HG03139 (cell line): ENCODE measurements around the gene INPP5J.

Source experiments
- ATAC-seq: cut with Tn5 transposase; IDR thresholded peaks from one replicate; pipeline ENCODE4 v1.9.1; 2021; ENCODE audit not compliant: unreplicated experiment

Gene INPP5J

GRCh38 chr22:31123292-31123602, 481 bp downstream of the INPP5J start:
- no peak for ATAC-seq

DNA sequence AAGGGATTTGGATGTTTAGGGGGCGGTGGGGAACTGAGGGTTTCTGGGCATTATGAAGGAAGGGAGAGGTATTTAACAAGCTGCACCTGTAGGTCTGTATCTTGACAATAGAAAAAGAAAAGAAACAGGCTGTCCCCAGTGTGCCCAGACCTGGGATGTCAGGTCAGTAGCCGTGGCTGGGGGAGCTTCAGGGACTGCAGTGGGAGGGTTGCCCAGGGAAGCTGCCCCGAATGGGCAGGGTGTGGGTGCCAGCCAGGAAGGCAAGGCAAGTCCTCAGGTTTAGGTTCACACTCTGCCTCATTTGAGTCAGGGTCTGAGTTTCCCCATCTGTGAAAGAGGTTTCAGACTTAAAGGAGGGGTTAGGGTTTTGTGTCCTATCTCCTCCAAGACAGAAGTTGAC, 1.5 kb downstream of the INPP5J start:
- ATAC-seq: no peak

- no peak for ATAC-seq
Measured at GRCh38 chr22:31124811-31125465, 2.2 kb downstream of the INPP5J start.

GRCh38 chr22:31125521-31126117, 2.9 kb downstream of the INPP5J start:
- ATAC-seq: no peak

- ATAC-seq: no peak
Measured at GRCh38 chr22:31126128-31126868, 3.5 kb downstream of the INPP5J start.

DNA sequence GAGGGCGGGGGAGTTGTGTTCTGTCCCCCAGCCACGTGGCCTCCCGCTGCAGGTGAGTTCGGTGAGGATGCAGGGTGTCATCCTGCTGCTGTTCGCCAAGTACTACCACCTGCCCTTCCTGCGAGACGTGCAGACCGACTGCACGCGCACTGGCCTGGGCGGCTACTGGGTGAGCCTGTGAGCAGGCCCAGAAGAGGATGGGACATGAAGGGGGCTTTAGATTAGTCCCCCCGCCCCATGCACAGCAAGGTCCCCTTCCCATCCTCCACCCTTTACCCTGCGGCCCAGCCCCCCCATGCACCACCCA, 4.1 kb downstream of the INPP5J start:
- ATAC-seq: no peak

GRCh38 chr22:31127181-31127772, 4.5 kb downstream of the INPP5J start:
- ATAC-seq: no peak

- no peak for ATAC-seq
Measured at GRCh38 chr22:31128156-31128555, 5.4 kb downstream of the INPP5J start.

DNA sequence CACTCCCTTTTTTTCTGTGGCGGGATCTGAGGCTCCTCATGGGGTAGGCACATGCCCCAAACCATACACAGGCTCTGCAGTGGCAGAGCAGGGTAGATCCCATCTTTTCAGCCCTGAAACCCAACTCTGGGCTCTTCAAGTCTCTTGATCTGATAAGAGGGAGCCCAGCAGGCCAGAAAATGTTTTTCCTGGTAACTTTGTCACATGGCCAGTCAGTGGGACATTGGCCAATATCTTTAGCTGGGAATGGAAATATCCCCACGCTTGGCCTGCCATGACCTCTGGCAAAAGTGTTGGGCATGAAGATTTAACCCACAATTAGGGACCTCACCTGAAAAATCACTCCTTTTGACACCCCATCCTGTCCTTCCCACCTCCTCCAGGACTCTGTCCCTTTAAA, 8.1 kb downstream of the INPP5J start:
- no peak for ATAC-seq

- ATAC-seq: no peak
Measured at GRCh38 chr22:31133911-31134310, 11.1 kb downstream of the INPP5J start.

- ATAC-seq: no peak
Measured at GRCh38 chr22:31134688-31135087, 11.9 kb downstream of the INPP5J start.

GRCh38 chr22:31135706-31136105, 12.9 kb downstream of the INPP5J start:
- no peak for ATAC-seq

DNA sequence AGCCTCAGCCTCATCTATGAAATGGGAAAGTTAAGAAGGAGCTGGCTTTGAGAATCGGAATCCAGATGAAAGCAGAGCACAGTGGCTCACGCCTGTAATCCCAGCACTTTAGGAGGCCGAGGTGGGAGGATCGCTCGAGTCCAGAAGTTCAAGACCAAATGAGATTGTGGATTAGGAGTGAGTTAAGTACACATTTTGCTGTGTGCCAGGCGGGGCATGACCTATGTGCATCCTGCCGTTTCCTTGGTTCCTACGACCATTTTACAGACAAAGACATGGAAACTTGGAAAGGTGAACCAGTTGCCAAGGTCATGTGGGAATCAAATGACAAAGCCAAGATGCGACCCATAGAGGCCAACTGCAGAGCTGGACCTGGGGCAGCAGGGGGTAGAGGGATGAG, 13.4 kb downstream of the INPP5J start:
- no peak for ATAC-seq

- ATAC-seq: no peak
Measured at GRCh38 chr22:31136711-31137110, 13.9 kb downstream of the INPP5J start.

GRCh38 chr22:31137721-31138120, 15.0 kb downstream of the INPP5J start:
- ATAC-seq: no peak

- no peak for ATAC-seq
Measured at GRCh38 chr22:31138126-31138525, 15.4 kb downstream of the INPP5J start.

GRCh38 chr22:31139066-31139465, 16.3 kb downstream of the INPP5J start:
- ATAC-seq: no peak

DNA sequence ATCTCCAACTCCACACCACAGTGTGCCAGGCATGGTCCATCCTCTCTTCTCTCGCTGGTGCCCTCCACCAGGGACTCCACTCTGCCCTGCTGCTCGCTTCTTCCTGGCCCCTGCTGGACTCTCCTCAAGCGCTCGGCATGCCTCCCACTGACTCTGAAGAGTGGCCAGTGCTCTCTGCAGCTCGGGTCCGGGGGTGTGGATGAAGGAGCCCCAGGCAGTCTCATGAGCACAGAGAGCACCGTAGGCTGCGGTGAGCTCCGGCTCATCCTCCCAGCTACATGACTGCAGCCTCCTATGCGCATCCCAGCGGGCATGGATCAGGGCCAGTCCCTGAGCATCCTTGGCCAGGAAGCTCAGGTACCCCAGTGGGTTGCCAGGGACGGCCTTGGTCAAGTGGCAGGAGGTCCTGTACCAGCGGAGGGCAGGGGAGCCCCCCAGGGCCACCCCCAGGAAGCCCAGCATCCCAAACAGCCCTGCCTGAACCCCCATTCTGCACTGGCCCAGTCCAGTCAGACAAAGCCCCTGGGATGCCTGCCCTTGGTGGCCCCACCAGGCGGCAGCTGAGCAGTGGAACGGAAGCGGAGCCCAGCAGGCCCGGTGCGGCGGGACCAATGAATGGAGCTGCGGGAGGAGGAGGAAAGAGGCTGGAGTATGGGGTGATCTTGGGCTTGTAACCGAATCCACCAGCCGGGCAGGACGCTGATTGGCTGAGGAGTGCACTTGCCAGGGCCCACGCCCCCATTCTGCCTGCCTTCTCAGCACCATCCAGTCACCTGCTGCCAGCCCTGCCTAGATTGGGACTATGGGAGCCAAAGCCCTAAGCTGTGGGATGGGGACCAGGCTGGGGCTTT, 17.3 kb downstream of the INPP5J start, which contains the start of gene PLA2G3:
TSS of gene PLA2G3 (minus strand) at position 643 of the 851 bp plus-strand sequence. CDS start at position 489, 154 bp downstream.
- ATAC-seq: no peak

DNA sequence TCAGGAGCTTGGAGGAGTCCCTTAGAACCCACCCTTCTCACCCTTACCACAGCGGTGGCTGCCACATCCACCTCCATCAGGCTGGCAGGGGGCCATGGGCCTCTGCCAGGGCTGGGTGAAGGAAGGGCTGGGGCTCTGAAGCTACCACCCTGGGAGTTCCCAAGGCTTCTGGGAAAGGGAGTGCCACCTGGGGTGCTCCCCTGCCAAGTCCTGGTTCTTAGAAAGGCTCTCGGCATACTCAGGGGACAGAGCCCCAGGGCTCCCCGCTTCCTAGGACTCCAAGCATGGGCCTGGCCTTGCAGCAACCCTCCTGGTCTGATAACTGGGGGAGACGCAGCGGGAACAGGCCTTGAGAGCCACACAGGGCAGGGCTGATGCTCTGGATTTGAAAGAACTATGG, 18.0 kb downstream of the INPP5J start:
- no peak for ATAC-seq

GRCh38 chr22:31141551-31141950, 18.8 kb downstream of the INPP5J start:
- no peak for ATAC-seq

DNA sequence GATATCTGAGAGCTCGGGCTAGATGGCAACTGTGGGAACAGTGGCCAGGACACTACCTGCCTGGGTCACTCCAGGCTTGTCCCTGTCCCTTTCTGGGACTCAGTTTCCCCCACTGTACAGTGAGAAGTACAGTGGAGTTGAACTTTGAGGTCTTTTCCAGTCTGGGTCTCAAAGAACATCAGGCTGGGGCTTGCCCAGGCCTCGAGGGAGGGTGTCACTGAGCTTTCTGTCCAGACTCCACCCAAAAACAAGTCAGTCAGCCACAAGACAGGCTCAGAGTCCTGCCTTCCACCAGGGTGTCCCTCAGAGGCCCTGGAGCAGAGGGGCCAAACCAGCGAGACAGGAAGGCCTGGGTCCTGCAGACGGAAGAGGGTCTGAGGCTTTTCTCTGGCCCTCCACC, 19.5 kb downstream of the INPP5J start:
- ATAC-seq: no peak
